GM10248 (cell line): Measurements from ENCODE around the gene HOXC4.
A peak's percentile ranks its signal among the peaks of the same experiment; 100 is the strongest.

ENCODE experiments used
- CTCF ChIA-PET: fragments of 300-600 bp; sonication (Branson Sonifier 250); formaldehyde crosslinking; extraction: SDS; loops from one replicate; lab custom pipeline; 2021; ENCODE audit warnings: antibody characterized with exemption; lab: Yijun Ruan, JAX
- POLR2A ChIA-PET: fragments of 350-650 bp; sonication (Branson Sonifier 250); formaldehyde crosslinking; extraction: SDS; loops from one replicate; lab custom pipeline; 2020; ENCODE audit warnings: antibody characterized with exemption; lab: Yijun Ruan, JAX
- DNase-seq: peaks from one replicate; pipeline ENCODE4 v3.0.0; 2012; ENCODE audit errors: extremely low spot score
- CTCF ChIP-seq: IDR thresholded peaks from 2 replicates; pipeline ENCODE4 v1.5.1; 2012; ENCODE audit warnings: mild to moderate bottlenecking, low read depth; ENCODE audit errors: extremely low read depth, missing control alignments, control extremely low read depth

HOXC4 gene

DNA sequence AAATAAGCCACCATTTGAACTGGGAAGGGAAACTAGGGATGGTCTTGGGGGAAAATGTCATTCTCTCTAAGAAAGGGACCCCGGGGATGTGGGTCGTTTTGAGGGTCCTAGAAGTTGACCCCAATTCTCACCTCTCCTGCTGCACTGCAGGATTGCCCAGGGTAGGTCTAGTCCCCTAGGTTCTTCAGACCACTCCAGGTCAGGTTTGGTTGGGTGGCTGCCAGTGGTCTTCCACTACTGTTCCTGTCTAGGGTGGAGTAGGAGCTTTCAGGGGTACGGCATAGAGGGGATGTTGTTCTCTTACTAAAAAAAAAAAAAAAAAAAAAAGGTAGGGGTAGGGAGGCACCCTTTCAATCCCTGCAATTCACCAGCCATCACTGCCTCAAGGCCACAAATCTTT is 37.6 kb upstream of the HOXC4 start:
- POLR2A ChIA-PET = no interaction called here

GRCh38 chr12:54016478-54016964 is 37.1 kb upstream of the HOXC4 start:
- POLR2A ChIA-PET = no interaction called here
- TF ChIP-seq CTCF = no peak
- no peak for DNase-seq
- CTCF ChIA-PET = interaction anchor here (0.7 to 4.2 kb wide), 12 partner anchors 10 to 200 kb away, joined by 3 to 26 read pairs (median 6); partner anchors contain the start of genes HOXC10, HOXC5 and SMUG1

More for the DNA sequence above, 37.6 kb upstream of the HOXC4 start:
- DNase-seq = no peak
- CTCF ChIA-PET = interaction anchor here (0.7 to 4.2 kb wide), 10 partner anchors 9 to 201 kb away, joined by 3 to 26 read pairs (median 6); partner anchors contain the start of genes HOXC10 and HOXC5
- TF ChIP-seq CTCF = no peak

DNA sequence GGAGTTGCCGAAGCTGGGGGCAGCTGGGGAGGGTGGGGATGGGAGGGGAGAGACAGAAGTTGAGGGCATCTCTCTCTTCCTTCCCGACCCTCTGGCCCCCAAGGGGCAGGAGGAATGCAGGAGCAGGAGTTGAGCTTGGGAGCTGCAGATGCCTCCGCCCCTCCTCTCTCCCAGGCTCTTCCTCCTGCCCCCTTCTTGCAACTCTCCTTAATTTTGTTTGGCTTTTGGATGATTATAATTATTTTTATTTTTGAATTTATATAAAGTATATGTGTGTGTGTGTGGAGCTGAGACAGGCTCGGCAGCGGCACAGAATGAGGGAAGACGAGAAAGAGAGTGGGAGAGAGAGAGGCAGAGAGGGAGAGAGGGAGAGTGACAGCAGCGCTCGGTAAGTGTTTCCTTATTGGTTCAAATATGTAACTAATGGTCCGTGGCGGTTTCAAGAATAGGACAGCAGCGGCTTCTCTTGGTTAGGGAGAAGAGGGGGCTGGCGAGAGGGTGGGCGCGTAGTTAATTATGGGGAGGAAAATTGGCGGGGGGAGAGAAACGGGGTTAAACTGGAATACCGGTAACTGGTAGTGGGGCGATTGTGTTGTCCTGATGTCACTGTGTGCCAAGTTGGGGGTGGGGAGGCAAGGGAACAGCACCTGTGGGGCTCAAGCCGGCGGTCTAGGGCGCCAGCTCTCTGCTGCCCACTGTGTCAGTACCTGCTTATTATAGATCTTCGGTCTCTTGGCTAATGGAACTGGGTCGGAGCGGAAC is 36.4 kb upstream of the HOXC4 start:
- ChIA-PET POLR2A (interaction anchor here (0.6 kb wide), 1 partner anchor 37 kb away, joined by 3 read pairs; the partner anchor contains the start of gene HOXC4), CTCF (interaction anchor here (0.8 to 4.2 kb wide), 14 partner anchors 10 to 199 kb away, joined by 3 to 26 read pairs (median 6); partner anchors contain the start of genes HOXC10, HOXC5 and SMUG1)
- no peak for DNase-seq
- no peak for TF ChIP-seq CTCF

GRCh38 chr12:54017878-54018467 is 35.7 kb upstream of the HOXC4 start:
- DNase-seq = peak; percentile 94
- POLR2A ChIA-PET = interaction anchor here (0.6 kb wide), 1 partner anchor 36 kb away, joined by 3 read pairs; the partner anchor contains the start of gene HOXC4
- TF ChIP-seq CTCF = no peak
- CTCF ChIA-PET = interaction anchor here (0.8 to 4.2 kb wide), 12 partner anchors 11 to 199 kb away, joined by 4 to 26 read pairs (median 8); partner anchors contain the start of genes HOXC10, HOXC5 and SMUG1

DNA sequence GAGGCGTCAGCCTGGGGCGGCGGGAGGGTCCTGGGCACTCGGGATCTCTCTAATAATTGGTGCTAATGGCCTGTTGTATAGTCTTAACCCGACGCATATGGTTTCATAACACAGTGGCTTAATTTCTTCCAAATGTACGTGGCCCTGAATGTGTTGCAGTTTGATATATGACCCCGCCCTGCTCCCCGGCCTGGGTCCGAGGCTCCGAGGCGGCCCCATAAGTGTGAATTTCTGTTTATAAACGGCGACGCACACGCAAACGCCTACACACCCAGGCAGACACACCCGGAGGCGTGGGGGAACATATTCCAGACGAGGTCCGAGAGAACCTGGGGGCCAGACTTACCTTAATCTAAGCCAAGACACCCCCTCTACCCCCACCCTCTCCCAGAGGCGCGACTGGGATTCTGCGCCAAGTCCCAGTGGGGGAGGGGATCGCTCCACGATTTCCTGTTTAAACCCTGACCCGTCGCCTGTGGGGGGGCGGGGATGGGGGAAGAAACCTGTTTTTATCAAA is 35.1 kb upstream of the HOXC4 start:
- ChIA-PET POLR2A (no interaction called here), CTCF (interaction anchor here (1.8 to 2.2 kb wide), 2 partner anchors 170 to 189 kb away, joined by 10 to 21 read pairs; partner anchors contain the start of gene SMUG1)
- no peak for TF ChIP-seq CTCF
- no peak for DNase-seq
